ENCODE data around the gene RET.

The RET gene

GRCh38 chr10:43079856-43080255 is 3.0 kb downstream of the RET start:
- no peak for DNase-seq (ENCODE audit: low read depth)
- TF ChIP-seq CTCF (IDR thresholded peaks at IDR 0.05; ENCODE audit: control insufficient read depth, insufficient read depth, low read depth, low read length, missing control alignments) = no peak
- H3K4me3 ChIP-seq (ENCODE audit: control insufficient read depth, low read depth, low read length) = no peak overlapping the region

- DNase-seq (ENCODE audit: low read depth) = no peak
- no peak for TF ChIP-seq CTCF (IDR thresholded peaks at IDR 0.05; ENCODE audit: control insufficient read depth, insufficient read depth, low read depth, low read length, missing control alignments)
- H3K4me3 ChIP-seq (ENCODE audit: control insufficient read depth, low read depth, low read length) = no peak overlapping the region
Measured at GRCh38 chr10:43082087-43082486, 5.2 kb downstream of the RET start.

GRCh38 chr10:43082746-43083145 is 5.9 kb downstream of the RET start:
- DNase-seq (ENCODE audit: low read depth) = no peak

GRCh38 chr10:43083764-43084163 is 6.9 kb downstream of the RET start:
- no peak overlapping the region for H3K4me3 ChIP-seq (ENCODE audit: control insufficient read depth, low read depth, low read length)
- no peak for TF ChIP-seq CTCF (IDR thresholded peaks at IDR 0.05; ENCODE audit: control insufficient read depth, insufficient read depth, low read depth, low read length, missing control alignments)
- DNase-seq (ENCODE audit: low read depth) = no peak

More at GRCh38 chr10:43082746-43083145, 5.9 kb downstream of the RET start:
- no peak overlapping the region for H3K4me3 ChIP-seq (ENCODE audit: control insufficient read depth, low read depth, low read length)
- no peak for TF ChIP-seq CTCF (IDR thresholded peaks at IDR 0.05; ENCODE audit: control insufficient read depth, insufficient read depth, low read depth, low read length, missing control alignments)

GRCh38 chr10:43084812-43085211 is 7.9 kb downstream of the RET start:
- DNase-seq (ENCODE audit: low read depth) = no peak
- no peak for TF ChIP-seq CTCF (IDR thresholded peaks at IDR 0.05; ENCODE audit: control insufficient read depth, insufficient read depth, low read depth, low read length, missing control alignments)
- no peak overlapping the region for H3K4me3 ChIP-seq (ENCODE audit: control insufficient read depth, low read depth, low read length)

- H3K4me3 ChIP-seq (ENCODE audit: control insufficient read depth, low read depth, low read length) = no peak overlapping the region
- TF ChIP-seq CTCF (IDR thresholded peaks at IDR 0.05; ENCODE audit: control insufficient read depth, insufficient read depth, low read depth, low read length, missing control alignments) = no peak
- DNase-seq (ENCODE audit: low read depth) = no peak
Measured at GRCh38 chr10:43086321-43086942, 9.6 kb downstream of the RET start.

Data from AG09309 (cell line).